NCI-H146 (cell line): ENCODE data around the gene FAM83E.

Experiments
- DNase-seq: peaks from one replicate; lab custom pipeline; 2025; lab: John Stamatoyannopoulos, UW

Gene FAM83E

GRCh38 chr19:48575931-48576622 lies 38.8 kb downstream of the FAM83E start:
- no peak for DNase-seq

- DNase-seq = no peak
Measured at GRCh38 chr19:48573163-48573505, 41.7 kb downstream of the FAM83E start.

- DNase-seq = peak; percentile 39
Measured at GRCh38 chr19:48571378-48572162, 43.3 kb downstream of the FAM83E start.

GRCh38 chr19:48569814-48570213 lies 45.1 kb downstream of the FAM83E start:
- no peak for DNase-seq

GRCh38 chr19:48568345-48568886 lies 46.5 kb downstream of the FAM83E start:
- DNase-seq = no peak

- DNase-seq = no peak
Measured at GRCh38 chr19:48565090-48565489, 49.8 kb downstream of the FAM83E start.
